ENCODE measurements around the gene TSR3. TPM values are rescaled to one million over a fixed set of nuclear protein-coding genes. Genes with fewer than 3 reads are reported as not detected.

The TSR3 gene
- total and polyA plus RNA-seq, 2 of the 13 experiments (the other 11 are each of a cell fraction or from before 2014, with no cell fraction given) = 24.2 to 51.0 TPM

DNA sequence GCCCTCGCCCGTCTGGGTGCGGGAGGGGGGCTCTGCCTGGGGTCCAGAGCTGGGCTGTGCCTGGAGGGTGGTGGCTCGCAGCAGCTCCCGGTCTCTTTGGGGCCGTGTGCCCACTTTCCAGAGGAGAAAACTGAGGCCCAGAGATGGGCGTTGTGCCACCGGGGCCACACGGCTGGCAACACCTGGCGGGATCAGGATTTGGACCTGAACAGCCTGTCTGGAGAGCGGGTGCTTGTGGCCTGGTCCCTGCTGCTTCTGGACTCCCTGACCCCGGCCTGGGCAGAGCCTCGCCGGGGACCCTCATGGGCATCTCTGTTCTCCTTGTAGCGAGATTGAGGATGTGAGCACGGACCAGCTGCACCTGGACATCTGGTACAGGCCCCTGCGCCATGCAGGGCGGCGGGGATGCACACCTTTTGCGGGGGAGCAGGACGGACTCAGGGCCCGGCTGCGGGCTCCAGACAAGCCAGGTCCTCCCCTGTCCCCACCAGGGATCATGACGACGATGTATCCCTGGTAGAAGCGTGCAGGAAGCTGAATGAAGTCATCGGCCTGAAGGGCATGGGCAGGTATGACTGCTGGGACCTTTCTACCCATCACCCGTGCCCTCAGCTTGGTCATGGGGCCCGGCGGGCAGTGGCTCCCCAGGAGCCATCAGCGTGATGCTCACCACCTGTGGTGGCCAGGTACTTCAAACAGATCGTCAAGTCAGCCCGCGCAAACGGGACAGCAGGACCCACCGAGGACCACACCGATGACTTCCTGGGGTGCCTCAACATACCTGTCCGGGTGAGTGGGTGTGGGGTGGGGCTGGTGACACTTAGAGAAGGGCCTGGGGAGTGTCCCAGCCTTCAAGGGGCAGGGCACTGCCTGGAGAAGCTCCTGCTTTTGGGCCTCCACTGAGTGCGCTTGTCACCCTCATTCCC, 9.9 kb downstream of the TSR3 start:
- H3K4me2 ChIP-seq (ENCODE audit: low read depth, low read length) = peak overlapping the region; percentile 71; the same call in 1 of the 2 replicates
- peaks cover 4 to 31% of the 10 kb centered on the region in 2 experiments; a peak in 3 of 5 replicates for H3K27me3 ChIP-seq (ENCODE audit: control insufficient read depth in 1 of 2, insufficient read depth in 2 of 2, low read length in 2 of 2)
- no peak overlapping the region for H3K9ac ChIP-seq (ENCODE audit: insufficient read depth, low read depth, low read length)
- H3K36me3 ChIP-seq (replicated peaks in 1 of 2; ENCODE audit: control insufficient read depth in 1 of 2, insufficient read depth in 2 of 2, low read length in 2 of 2) = no peaks in the 10 kb centered on the region
- BruUV-seq (replicated peaks) = no TSS peak
- peaks cover 19% of the 10 kb centered on the region for H3K4me1 ChIP-seq (ENCODE audit: insufficient read depth, low read length)
- H2AFZ ChIP-seq (ENCODE audit: low read length) = no peak overlapping the region
- H3K27ac ChIP-seq (ENCODE audit: extremely low read length, insufficient read depth, low read length) = no peak overlapping the region
- H3K9me3 ChIP-seq (ENCODE audit: low read length) = no peaks in the 10 kb centered on the region
- in situ Hi-C loops (cut with HindIII; ENCODE audit: extremely low pct_ligation_motif_present, low pct_unique_long_range_greater_than_20kb) = no loop called here
- WGBS (ENCODE audit: low lambda C conversion rate) = 89% methylated on average over 5 of the region's 39 CpGs
- no peaks in the 10 kb centered on the region for H3K79me2 ChIP-seq (ENCODE audit: insufficient read depth, low read length)
- POLR2A ChIA-PET = no interaction called here
- ATAC-seq (no peak), DNase-seq (ENCODE audit: low spot score) (no peak), FAIRE-seq (no peak)
- intact Hi-C loops (cut with micrococcal nuclease; ENCODE audit: unreplicated experiment) = no loop called here
- CTCF ChIA-PET (ENCODE audit: low intra/inter-chr PET ratio, low total read pairs) = no interaction called here
- TF ChIP-seq, protein P1, sequence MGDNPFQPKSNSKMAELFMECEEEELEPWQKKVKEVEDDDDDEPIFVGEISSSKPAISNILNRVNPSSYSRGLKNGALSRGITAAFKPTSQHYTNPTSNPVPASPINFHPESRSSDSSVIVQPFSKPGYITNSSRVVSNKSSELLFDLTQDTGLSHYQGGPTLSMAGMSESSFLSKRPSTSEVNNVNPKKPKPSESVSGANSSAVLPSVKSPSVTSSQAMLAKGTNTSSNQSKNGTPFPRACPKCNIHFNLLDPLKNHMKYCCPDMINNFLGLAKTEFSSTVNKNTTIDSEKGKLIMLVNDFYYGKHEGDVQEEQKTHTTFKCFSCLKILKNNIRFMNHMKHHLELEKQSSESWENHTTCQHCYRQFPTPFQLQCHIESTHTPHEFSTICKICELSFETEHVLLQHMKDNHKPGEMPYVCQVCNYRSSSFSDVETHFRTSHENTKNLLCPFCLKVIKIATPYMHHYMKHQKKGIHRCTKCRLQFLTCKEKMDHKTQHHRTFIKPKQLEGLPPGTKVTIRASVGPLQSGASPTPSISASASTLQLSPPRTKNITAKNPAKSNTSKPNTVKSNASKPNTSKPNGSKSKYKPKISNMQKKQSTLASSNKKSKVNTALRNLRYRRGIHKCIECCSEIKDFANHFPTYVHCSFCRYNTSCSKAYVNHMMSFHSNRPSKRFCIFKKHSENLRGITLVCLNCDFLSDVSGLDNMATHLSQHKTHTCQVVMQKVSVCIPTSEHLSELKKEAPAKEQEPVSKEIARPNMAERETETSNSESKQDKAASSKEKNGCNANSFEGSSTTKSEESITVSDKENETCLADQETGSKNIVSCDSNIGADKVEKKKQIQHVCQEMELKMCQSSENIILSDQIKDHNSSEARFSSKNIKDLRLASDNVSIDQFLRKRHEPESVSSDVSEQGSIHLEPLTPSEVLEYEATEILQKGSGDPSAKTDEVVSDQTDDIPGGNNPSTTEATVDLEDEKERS (CRISPR knock-in tag; IDR thresholded peaks at IDR 0.05) = no peak
- TF ChIP-seq ZNF629 (CRISPR knock-in tag; conservative IDR thresholded peaks at IDR 0.05) = peak; percentile 79
- no peaks in the 10 kb centered on the region for H4K20me1 ChIP-seq (ENCODE audit: insufficient read depth, low read length)
- 0 out of 6 replicates have a peak overlapping the region, but pooled peaks of 1 of the 3 experiments have one; percentile 59 for H3K4me3 ChIP-seq (replicated peaks in 1 of 3; ENCODE audit: insufficient read depth in 1 of 3, low read depth in 2 of 3, low read length in 3 of 3)
